Esophagus (tissue), 2 donors: ENCODE data around the gene GPC3. TPM values are rescaled to one million over a fixed set of nuclear protein-coding genes. Genes with fewer than 3 reads are reported as not detected.

Experiments
- H3K27ac ChIP-seq, 2 donors: one replicate each; pipeline ENCODE4 v1.5.1; 2013; ENCODE audit warnings: low read depth in 2 of 2, mild to moderate bottlenecking in 2 of 2, inconsistent platforms in 1 of 2, low read length in 1 of 2, moderate library complexity in 1 of 2
- H3K27me3 ChIP-seq, 2 donors: one replicate each; pipeline ENCODE4 v1.6.1; 2013; ENCODE audit warnings: low read length in 2 of 2, control low read depth in 1 of 2, mild to moderate bottlenecking in 1 of 2; ENCODE audit not compliant: insufficient read depth in 2 of 2, control insufficient read depth in 1 of 2
- H3K36me3 ChIP-seq, 2 donors: one replicate each; pipeline ENCODE4 v1.6.1; 2013; ENCODE audit warnings: low read length in 1 of 2; ENCODE audit not compliant: control insufficient read depth in 2 of 2, insufficient read depth in 2 of 2
- H3K4me1 ChIP-seq, 2 donors: one replicate each; pipeline ENCODE4 v1.6.1; 2013; ENCODE audit warnings: low read length in 1 of 2; ENCODE audit not compliant: control insufficient read depth in 2 of 2, insufficient read depth in 2 of 2
- H3K4me3 ChIP-seq, 2 donors: one replicate each; pipeline ENCODE4 v1.5.1; 2013; ENCODE audit warnings: low read length in 2 of 2, mild to moderate bottlenecking in 2 of 2, low read depth in 1 of 2, moderate library complexity in 1 of 2
- H3K9me3 ChIP-seq, 2 donors: one replicate each; pipeline ENCODE4 v1.6.1; 2013; ENCODE audit warnings: mild to moderate bottlenecking in 2 of 2, low read depth in 1 of 2, low read length in 1 of 2, moderate library complexity in 1 of 2; ENCODE audit not compliant: control insufficient read depth in 2 of 2, insufficient read depth in 1 of 2
- WGBS, 2 donors: extraction: QIAGEN DNeasy Blood & Tissue Kit; methylation state at CpG; one replicate each; pipeline ENCODE4 v1.1.7; 2013; 5-methylcytosine and 5-hydroxymethylcytosine counted together
- polyA plus RNA-seq, 2 donors: library from polyadenylated mRNA; stranded (reverse); fragments of 200-250 nt; gene quantifications; one replicate each; pipeline ENCODE4 v1.2.3, GENCODE V29; 2013
- donor health status: healthy with polysubstance abuse.
- donor health status: Bipolar disorder and iron deficiency.

Gene GPC3
- polyA plus RNA-seq, 2 donors, result 0.10 to 0.39 TPM

DNA sequence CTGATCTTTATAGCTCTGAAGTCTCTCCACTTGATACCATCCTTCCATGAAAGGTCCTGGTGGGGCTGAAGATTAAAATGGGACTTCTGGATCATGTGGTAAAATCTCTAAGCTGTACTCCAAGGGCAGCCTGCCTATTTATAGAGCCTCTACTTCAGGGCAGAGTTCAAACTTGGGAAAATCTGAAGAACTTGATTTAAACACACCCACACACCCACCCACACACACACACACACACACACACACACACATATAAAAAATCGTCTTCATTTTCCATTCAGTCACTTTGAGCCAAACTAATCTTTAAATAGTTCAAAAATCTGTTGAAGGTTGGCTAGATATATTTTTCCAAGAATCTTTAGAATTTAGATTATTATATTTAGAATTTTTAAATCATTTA is 335.2 kb downstream of the GPC3 start:
- no peak overlapping the region for H3K4me3 ChIP-seq
- 17 to 45% methylated on average over 1 of the region's 1 CpG for WGBS, 2 donors
- H3K4me1 ChIP-seq, result no peaks in the 10 kb centered on the region

DNA sequence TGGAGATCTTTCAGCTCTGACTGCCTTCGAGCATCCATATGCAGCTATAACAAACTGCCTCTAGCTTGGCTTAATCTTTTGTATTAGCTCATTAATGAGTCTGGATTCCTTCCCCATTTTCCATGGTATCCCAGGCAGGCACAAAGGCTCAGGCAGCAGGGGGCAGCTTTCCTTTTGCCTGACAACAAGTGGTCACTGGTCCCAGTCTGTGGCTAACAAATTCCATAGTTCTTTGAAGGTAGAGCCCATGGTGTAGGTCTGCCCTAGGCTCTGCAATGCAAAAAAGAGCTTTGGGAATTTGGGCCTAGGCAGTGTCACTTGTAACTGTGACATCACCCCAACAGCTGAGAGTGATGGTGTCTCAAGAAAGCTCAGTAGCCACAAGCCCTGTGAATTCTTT is 335.7 kb downstream of the GPC3 start:
- 64 to 76% methylated on average over 1 of the region's 1 CpG for WGBS, 2 donors
- H3K27ac ChIP-seq, result no peak overlapping the region
- no peaks in the 10 kb centered on the region for H3K4me1 ChIP-seq
- H3K36me3 ChIP-seq, result no peaks in the 10 kb centered on the region
- no peak overlapping the region for H3K4me3 ChIP-seq
- no peaks in the 10 kb centered on the region for H3K27me3 ChIP-seq
- no peaks in the 10 kb centered on the region for H3K9me3 ChIP-seq

More for the DNA sequence above, 335.2 kb downstream of the GPC3 start:
- no peaks in the 10 kb centered on the region for H3K36me3 ChIP-seq
- H3K9me3 ChIP-seq, result no peaks in the 10 kb centered on the region
- H3K27me3 ChIP-seq, result no peaks in the 10 kb centered on the region
- no peak overlapping the region for H3K27ac ChIP-seq

GRCh38 chrX:133648594-133648993 is 336.8 kb downstream of the GPC3 start:
- Histone ChIP-seq H3K4me3 (no peak overlapping the region), H3K27me3 (no peaks in the 10 kb centered on the region), H3K4me1 (no peaks in the 10 kb centered on the region), H3K36me3 (no peaks in the 10 kb centered on the region), H3K27ac (no peak overlapping the region), H3K9me3 (no peaks in the 10 kb centered on the region)
- WGBS, 2 donors, result 75 to 82% methylated on average over 4 of the region's 4 CpGs

DNA sequence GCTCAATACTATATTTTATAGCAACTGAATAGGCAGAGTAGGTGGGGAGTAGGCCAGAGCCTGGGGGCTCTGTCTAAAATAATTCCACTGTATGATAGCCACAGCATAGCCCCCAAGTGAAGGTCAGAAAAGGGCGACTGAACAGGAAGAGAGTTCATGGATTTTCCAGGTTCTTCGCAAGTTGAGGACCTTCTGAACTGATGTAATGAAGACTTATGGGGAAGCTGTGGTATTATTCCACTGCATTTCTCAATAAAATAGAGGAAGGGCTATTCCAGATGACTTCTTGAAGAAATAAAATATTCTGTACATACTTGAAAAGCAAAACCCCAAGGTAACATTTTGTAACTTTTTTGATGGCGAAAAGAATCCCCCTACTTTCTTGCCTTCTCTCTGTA is 338.7 kb downstream of the GPC3 start:
- Histone ChIP-seq H3K36me3 (no peaks in the 10 kb centered on the region), H3K27me3 (no peaks in the 10 kb centered on the region), H3K4me3 (no peak overlapping the region), H3K9me3 (no peaks in the 10 kb centered on the region), H3K27ac (no peak overlapping the region), H3K4me1 (no peaks in the 10 kb centered on the region)
- WGBS, 2 donors, result 75 to 78% methylated on average over 3 of the region's 3 CpGs

DNA sequence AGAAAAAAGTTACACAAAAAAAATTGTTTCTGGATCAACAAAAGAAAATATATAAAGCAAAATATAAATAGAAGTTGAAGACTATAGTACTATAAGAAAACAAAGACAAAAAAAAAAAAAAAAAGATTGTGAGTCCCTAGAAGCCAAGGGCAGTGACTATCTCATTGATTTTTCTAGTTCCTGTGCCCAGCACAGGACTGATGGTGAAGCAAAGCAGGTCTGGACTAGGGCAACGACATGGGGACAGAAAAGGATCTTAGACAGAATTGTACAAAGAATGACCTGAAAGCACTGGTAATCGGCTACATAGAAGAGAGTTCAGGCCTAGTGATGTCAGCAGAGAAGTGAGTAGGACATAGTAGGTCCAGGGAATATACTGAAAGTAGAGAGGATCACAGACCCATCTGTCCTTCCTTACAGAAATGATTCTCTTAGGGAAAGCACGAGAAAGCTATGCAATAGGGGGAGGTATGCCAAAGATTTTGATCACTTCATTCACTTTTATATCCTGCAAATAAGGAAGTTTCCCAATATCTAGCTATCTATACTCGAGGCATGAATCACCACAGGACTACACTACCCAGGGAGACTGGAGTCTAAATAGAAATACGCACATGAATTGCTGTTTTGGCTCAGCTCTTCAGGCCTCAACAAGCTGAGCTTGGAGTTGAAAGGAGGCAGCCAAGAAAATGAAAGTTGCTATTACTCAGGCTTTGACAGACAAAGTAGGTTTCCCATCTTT is 339.2 kb downstream of the GPC3 start:
- H3K4me3 ChIP-seq, result no peak overlapping the region
- H3K27ac ChIP-seq, result no peak overlapping the region
- no peaks in the 10 kb centered on the region for H3K27me3 ChIP-seq
- H3K9me3 ChIP-seq, result no peaks in the 10 kb centered on the region
- H3K4me1 ChIP-seq, result no peaks in the 10 kb centered on the region
- H3K36me3 ChIP-seq, result no peaks in the 10 kb centered on the region
- 40% methylated on average over 5 of the region's 5 CpGs for WGBS, 2 donors

DNA sequence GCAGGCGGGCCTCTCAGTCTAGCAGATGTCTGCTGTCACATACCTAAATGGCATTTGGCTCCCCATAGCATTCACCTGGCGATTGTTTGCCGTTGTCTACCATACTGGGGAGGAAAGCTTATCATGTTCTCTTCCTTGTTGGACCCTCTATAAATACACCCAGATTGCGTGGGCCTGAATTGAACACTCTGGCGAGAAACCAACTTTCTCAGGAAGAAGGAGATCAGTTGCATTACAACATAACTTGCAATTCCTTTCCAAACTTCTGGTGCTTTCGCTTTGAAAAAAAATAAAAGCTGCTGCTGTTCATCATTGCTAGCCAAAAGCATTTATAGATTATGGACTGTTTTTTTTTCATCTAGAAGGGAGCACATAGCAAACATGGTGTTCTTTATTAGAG is 340.1 kb downstream of the GPC3 start:
- no peaks in the 10 kb centered on the region for H3K27me3 ChIP-seq
- no peak overlapping the region for H3K4me3 ChIP-seq
- WGBS, 2 donors, result 50 to 56% methylated on average over 6 of the region's 6 CpGs

DNA sequence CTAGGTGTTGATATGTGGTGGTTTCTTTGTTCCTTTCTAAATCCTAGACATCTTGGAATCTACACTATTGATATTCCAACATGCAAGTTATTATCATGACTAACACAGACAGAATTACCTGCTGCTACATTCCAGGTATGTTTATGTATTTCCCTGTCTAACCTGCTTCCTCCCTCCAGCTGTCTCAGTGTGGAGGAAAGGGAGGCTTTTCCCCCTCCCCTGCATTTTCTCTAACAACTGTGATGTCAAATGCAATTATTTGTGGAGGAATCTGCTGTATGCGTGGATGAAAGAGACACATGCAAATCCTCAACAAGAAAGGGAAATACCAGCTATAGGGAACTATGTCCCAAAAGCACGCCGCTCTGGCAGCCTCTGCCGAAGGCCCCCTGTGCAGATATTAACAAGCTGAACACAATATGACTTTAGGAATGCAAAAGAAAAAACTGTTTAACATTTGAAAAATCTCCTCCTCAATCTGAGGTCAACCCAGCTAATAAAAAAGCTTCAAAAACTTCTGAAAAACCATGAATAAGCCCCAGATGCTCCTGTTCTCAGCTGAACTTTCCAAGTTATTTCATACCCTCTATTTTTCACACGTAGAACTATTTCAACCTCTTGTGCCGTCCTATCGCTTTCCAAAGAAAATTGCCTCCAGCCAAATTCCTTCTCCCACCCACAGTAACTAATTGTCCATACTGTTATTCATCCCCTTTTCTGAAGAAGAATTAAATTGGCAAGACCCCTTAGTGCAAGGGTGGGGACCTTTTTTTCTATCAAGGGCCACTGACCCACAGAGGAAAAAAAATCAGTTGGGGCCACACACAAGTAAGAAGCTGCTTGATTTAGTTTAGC is 345.0 kb downstream of the GPC3 start:
- H3K36me3 ChIP-seq, result no peaks in the 10 kb centered on the region
- 58 to 62% methylated on average over 7 of the region's 7 CpGs for WGBS, 2 donors
- no peaks in the 10 kb centered on the region for H3K4me1 ChIP-seq
- no peak overlapping the region for H3K27ac ChIP-seq
- no peaks in the 10 kb centered on the region for H3K27me3 ChIP-seq
- no peaks in the 10 kb centered on the region for H3K9me3 ChIP-seq
- H3K4me3 ChIP-seq, result no peak overlapping the region

More for the DNA sequence above, 340.1 kb downstream of the GPC3 start:
- no peaks in the 10 kb centered on the region for H3K9me3 ChIP-seq
- no peak overlapping the region for H3K27ac ChIP-seq
- H3K36me3 ChIP-seq, result no peaks in the 10 kb centered on the region
- H3K4me1 ChIP-seq, result no peaks in the 10 kb centered on the region

GRCh38 chrX:133639726-133640125 is 345.7 kb downstream of the GPC3 start:
- Histone ChIP-seq H3K27ac (no peak overlapping the region), H3K9me3 (no peaks in the 10 kb centered on the region), H3K27me3 (no peaks in the 10 kb centered on the region), H3K4me3 (no peak overlapping the region), H3K36me3 (no peaks in the 10 kb centered on the region), H3K4me1 (no peaks in the 10 kb centered on the region)
- 75 to 91% methylated on average over 2 of the region's 2 CpGs for WGBS, 2 donors

GRCh38 chrX:133638285-133638684 is 347.1 kb downstream of the GPC3 start:
- Histone ChIP-seq H3K9me3 (no peaks in the 10 kb centered on the region), H3K27me3 (no peaks in the 10 kb centered on the region), H3K4me3 (no peak overlapping the region), H3K27ac (no peak overlapping the region), H3K36me3 (no peaks in the 10 kb centered on the region), H3K4me1 (no peaks in the 10 kb centered on the region)
- WGBS, 2 donors, result 42 to 65% methylated on average over 4 of the region's 4 CpGs
